Spleen (tissue), 11 donors: ENCODE results near the gene FKBP11. TPM values are rescaled to one million over a fixed set of nuclear protein-coding genes. Genes with fewer than 3 reads are reported as not detected.
A peak's percentile ranks its signal among the peaks of the same experiment; 100 is the strongest.

Source experiments
- DNase-seq: peaks from one replicate; pipeline ENCODE4 v3.0.0-alpha.2; 2020
- H3K27ac ChIP-seq, 8 donors: fragments of 200-600 bp; sonication (generic) in 7 of 8; 1 replicate in 4 of 8; 2 replicates in 4 of 8; pipeline versions ENCODE4 v1.5.0 to v1.8.0; 2016 to 2021; ENCODE audit warnings: inconsistent platforms in 4 of 8, mild to moderate bottlenecking in 4 of 8, moderate library complexity in 1 of 8
- H3K27me3 ChIP-seq, 7 donors: fragments of 200-600 bp; sonication (generic) in 6 of 7; replicated peaks in 1 of 7; 1 replicate in 4 of 7; 2 replicates in 3 of 7; pipeline versions ENCODE4 v1.5.0 to v1.8.0; 2016 to 2021; ENCODE audit warnings: inconsistent platforms in 3 of 7, mild to moderate bottlenecking in 1 of 7
- H3K36me3 ChIP-seq, 6 donors: fragments of 200-600 bp; sonication (generic) in 5 of 6; 1 replicate in 4 of 6; 2 replicates in 2 of 6; pipeline versions ENCODE4 v1.5.0 to v1.8.0; 2016 to 2021; ENCODE audit warnings: inconsistent platforms in 2 of 6
- H3K4me1 ChIP-seq, 6 donors: fragments of 200-600 bp; sonication (generic) in 5 of 6; 1 replicate in 3 of 6; 2 replicates in 3 of 6; pipeline versions ENCODE4 v1.5.0 to v1.8.0; 2016 to 2021; ENCODE audit warnings: inconsistent platforms in 3 of 6
- H3K4me3 ChIP-seq, 8 donors: fragments of 200-600 bp; sonication (generic) in 7 of 8; 1 replicate in 4 of 8; 2 replicates in 4 of 8; pipeline versions ENCODE4 v1.5.0 to v1.8.0; 2016 to 2021; ENCODE audit warnings: inconsistent platforms in 4 of 8, mild to moderate bottlenecking in 4 of 8, moderate library complexity in 2 of 8
- H3K9me3 ChIP-seq, 8 donors: fragments of 200-600 bp; sonication (generic) in 7 of 8; 1 replicate in 4 of 8; 2 replicates in 4 of 8; pipeline versions ENCODE4 v1.5.0 to v1.8.0; 2016 to 2021; ENCODE audit warnings: inconsistent platforms in 4 of 8
- CTCF ChIP-seq, 11 experiments: fragments of 200-600 bp in 7 of 11; fragments of 450-650 bp in 4 of 11; sonication (generic) in 4 of 11; IDR thresholded peaks in 8 of 11; conservative IDR thresholded peaks in 3 of 11; 1 replicate in 7 of 11; 2 replicates in 4 of 11; pipeline versions ENCODE4 v1.4.0 to v1.8.0; 2016 to 2021; ENCODE audit warnings: antibody characterized with exemption in 11 of 11, inconsistent platforms in 4 of 11, mild to moderate bottlenecking in 1 of 11
- POLR2A ChIP-seq, 3 donors: fragments of 450-650 bp; IDR thresholded peaks; one replicate each; pipeline ENCODE4 v1.5.1; 2017; ENCODE audit warnings: antibody characterized with exemption in 3 of 3, mild to moderate bottlenecking in 1 of 3
- POLR2AphosphoS5 ChIP-seq, 3 donors: sonication (generic); formaldehyde crosslinking; IDR thresholded peaks; one replicate each; pipeline ENCODE4 v1.5.1; 2017; ENCODE audit warnings: antibody characterized with exemption in 3 of 3
- WGBS, 5 donors: extraction: QIAGEN DNeasy Blood & Tissue Kit in 3 of 5; methylation state at CpG; one replicate each; pipeline versions ENCODE4 v1.1.5 to v1.1.7; 2013 to 2018; 5-methylcytosine and 5-hydroxymethylcytosine counted together
- intact Hi-C: fragments of 100-400 bp; cut with DNase I; formaldehyde crosslinking; loops from one replicate; pipeline ENCODE4 v1.15.0; 2023; ENCODE audit warnings: low total_unique reads
- polyA plus RNA-seq, 3 donors: library from polyadenylated mRNA; stranded (reverse); fragments of 200-250 nt; gene quantifications; one replicate each; pipeline ENCODE4 v1.2.1, GENCODE V29; 2013
- total RNA-seq, 7 donors: library from RNA; depleted of rRNA in 3 of 7; stranded (reverse); fragments of >200 nt in 3 of 7; fragmentation: NEBNext Ultra II Directional in 4 of 7; extraction: Animal tissue kit (Norgen Biotek cat#: 25700) in 4 of 7; gene quantifications; one replicate each; pipeline versions ENCODE4 v1.1.0 to v1.2.1, GENCODE V29; 2016 to 2021
- donor health status: healthy with polysubstance abuse.
- donor health status: DM: no; HTN: no; CAD: no; lungs with moderate emphysema.
- donor health status: DM: no; HTN: no; CAD: no.
- donor health status: Bipolar disorder and iron deficiency.
- donor health status: healthy.
- donor health status: DM: no; HTN: no; CAD: no.
- donor health status: DM: yes; HTN: yes; CAD: no.

Gene FKBP11
- total and polyA plus RNA-seq, 10 donors = 27.8 to 73.8 (median 42.7) TPM

- 0 to 1% (median 1%) methylated on average over 17 to 19 of the region's 19 CpGs for WGBS, 5 donors
- peaks cover 0 to 18% (median 14%) of the 10 kb centered on the region in 6 donors for H3K4me1 ChIP-seq
- peaks cover 0 to 14% (median 0%) of the 10 kb centered on the region in 7 donors for H3K27me3 ChIP-seq
- peak overlapping the region; percentile 2 to 66 (median 36) for H3K4me3 ChIP-seq
- peak; percentile 88 for DNase-seq
- TF ChIP-seq POLR2AphosphoS5 (IDR thresholded peaks at IDR 0.05) = no peak
- peak in 10 of 11 experiments; percentile 40 to 72 (median 60) for TF ChIP-seq CTCF (IDR thresholded peaks at IDR 0.05 in 8 of 11, conservative IDR thresholded peaks at IDR 0.05 in 3 of 11)
- no peaks in the 10 kb centered on the region for H3K9me3 ChIP-seq
- intact Hi-C loops = no loop called here
- no peaks in the 10 kb centered on the region for H3K36me3 ChIP-seq
- H3K27ac ChIP-seq = no peak overlapping the region
Observed at GRCh38 chr12:48903982-48904411, 21.3 kb downstream of the FKBP11 start.

- 46 to 63% (median 48%) methylated on average over 20 of the region's 20 CpGs for WGBS, 5 donors
- no peak for DNase-seq
- H3K36me3 ChIP-seq = no peaks in the 10 kb centered on the region
- no peak overlapping the region for H3K27ac ChIP-seq
- no peak for TF ChIP-seq POLR2A (IDR thresholded peaks at IDR 0.05)
- TF ChIP-seq POLR2AphosphoS5 (IDR thresholded peaks at IDR 0.05) = no peak
- no peak for TF ChIP-seq CTCF (IDR thresholded peaks at IDR 0.05 in 8 of 11, conservative IDR thresholded peaks at IDR 0.05 in 3 of 11)
- H3K27me3 ChIP-seq = peaks cover 0 to 17% (median 0%) of the 10 kb centered on the region in 7 donors
- peaks cover 0 to 18% (median 14%) of the 10 kb centered on the region in 6 donors for H3K4me1 ChIP-seq
- H3K4me3 ChIP-seq = peak overlapping the region in 7 of 8 donors; percentile 24 to 66 (median 36)
- H3K9me3 ChIP-seq = no peaks in the 10 kb centered on the region
- intact Hi-C loops = no loop called here
Observed at GRCh38 chr12:48903363-48903981, 21.8 kb downstream of the FKBP11 start.

- TF ChIP-seq POLR2A (IDR thresholded peaks at IDR 0.05) = no peak
- no peak for TF ChIP-seq POLR2AphosphoS5 (IDR thresholded peaks at IDR 0.05)
- no peak for TF ChIP-seq CTCF (IDR thresholded peaks at IDR 0.05 in 8 of 11, conservative IDR thresholded peaks at IDR 0.05 in 3 of 11)
- peaks cover 0 to 14% (median 0%) of the 10 kb centered on the region in 7 donors for H3K27me3 ChIP-seq
- no peaks in the 10 kb centered on the region for H3K9me3 ChIP-seq
- intact Hi-C loops = no loop called here
- no peak overlapping the region for H3K27ac ChIP-seq
- H3K36me3 ChIP-seq = no peaks in the 10 kb centered on the region
- H3K4me3 ChIP-seq = no peak overlapping the region
- peaks cover 0 to 18% (median 14%) of the 10 kb centered on the region in 6 donors for H3K4me1 ChIP-seq
- no peak for DNase-seq
- WGBS, 5 donors = 76 to 91% (median 78%) methylated on average over 2 of the region's 2 CpGs
Observed at GRCh38 chr12:48901278-48901677, 24.0 kb downstream of the FKBP11 start.

GRCh38 chr12:48899651-48900050 is 25.6 kb downstream of the FKBP11 start:
- peaks cover 0 to 18% (median 14%) of the 10 kb centered on the region in 6 donors for H3K4me1 ChIP-seq
- H3K27me3 ChIP-seq = peaks cover 0 to 19% (median 0%) of the 10 kb centered on the region in 7 donors
- H3K36me3 ChIP-seq = no peaks in the 10 kb centered on the region
- no peak overlapping the region for H3K27ac ChIP-seq
- H3K4me3 ChIP-seq = no peak overlapping the region
- TF ChIP-seq POLR2A (IDR thresholded peaks at IDR 0.05) (no peak), CTCF (IDR thresholded peaks at IDR 0.05 in 8 of 11, conservative IDR thresholded peaks at IDR 0.05 in 3 of 11) (no peak), POLR2AphosphoS5 (IDR thresholded peaks at IDR 0.05) (no peak)
- intact Hi-C loops = no loop called here
- 58 to 77% (median 70%) methylated on average over 2 of the region's 2 CpGs for WGBS, 5 donors
- H3K9me3 ChIP-seq = no peaks in the 10 kb centered on the region
- no peak for DNase-seq
